ENCODE measurements around the gene PFN3.

Gene PFN3

GRCh38 chr5:177447611-177448243 is 47.3 kb upstream of the PFN3 start:
- Histone ChIP-seq H3K27ac (ENCODE audit: low read length) (no peak overlapping the region), H3K4me1 (ENCODE audit: low read length) (peaks cover 35% of the 10 kb centered on the region), H3K4me2 (ENCODE audit: low read length) (peak overlapping the region; percentile 64), H3K36me3 (replicated peaks; ENCODE audit: low read depth, low read length) (no peaks in the 10 kb centered on the region), H2AFZ (ENCODE audit: low read depth, low read length) (no peak overlapping the region), H3K79me2 (ENCODE audit: low read length) (no peaks in the 10 kb centered on the region), H3K9me3 (ENCODE audit: insufficient read depth, low read length) (no peaks in the 10 kb centered on the region), H3K4me3 (ENCODE audit: low read length) (peak overlapping the region; percentile 58), H3K27me3 (ENCODE audit: low read depth, low read length) (no peaks in the 10 kb centered on the region), H4K20me1 (ENCODE audit: insufficient read depth, low read length) (0 out of 2 replicates have a peak, but pooled peaks cover 2% of the 10 kb centered on the region), H3K9ac (ENCODE audit: low read length) (no peak overlapping the region)
- TF ChIP-seq EZH2phosphoT487 (IDR thresholded peaks at IDR 0.05; ENCODE audit: low read depth) = no peak
- TF ChIP-seq CTCF (IDR thresholded peaks at IDR 0.05; ENCODE audit: low read depth, low read length) = no peak

- Histone ChIP-seq H3K9ac (ENCODE audit: low read length) (peak overlapping the region; percentile 78), H3K36me3 (replicated peaks; ENCODE audit: low read depth, low read length) (no peaks in the 10 kb centered on the region), H3K27me3 (ENCODE audit: low read depth, low read length) (no peaks in the 10 kb centered on the region), H2AFZ (ENCODE audit: low read depth, low read length) (no peak overlapping the region), H3K27ac (ENCODE audit: low read length) (no peak overlapping the region), H3K4me2 (ENCODE audit: low read length) (peak overlapping the region; percentile 82), H4K20me1 (ENCODE audit: insufficient read depth, low read length) (no peaks in the 10 kb centered on the region), H3K4me3 (ENCODE audit: low read length) (peak overlapping the region; percentile 81), H3K9me3 (ENCODE audit: insufficient read depth, low read length) (no peaks in the 10 kb centered on the region), H3K79me2 (ENCODE audit: low read length) (no peaks in the 10 kb centered on the region), H3K4me1 (ENCODE audit: low read length) (peaks cover 35% of the 10 kb centered on the region)
- TF ChIP-seq CTCF (IDR thresholded peaks at IDR 0.05; ENCODE audit: low read depth, low read length) (no peak), EZH2phosphoT487 (IDR thresholded peaks at IDR 0.05; ENCODE audit: low read depth) (no peak)
Observed at GRCh38 chr5:177447066-177447610, 46.7 kb upstream of the PFN3 start.

- Histone ChIP-seq H3K4me3 (ENCODE audit: low read length) (peak within 1 kb of the TSS; percentile 81), H3K4me2 (ENCODE audit: low read length) (peak within 1 kb of the TSS; percentile 100), H2AFZ (ENCODE audit: low read depth, low read length) (peak within 1 kb of the TSS; percentile 47), H3K27ac (ENCODE audit: low read length) (no peak within 1 kb of the TSS), H3K9me3 (ENCODE audit: insufficient read depth, low read length) (no peaks in the 10 kb centered on the region), H3K36me3 (replicated peaks; ENCODE audit: low read depth, low read length) (no peaks in the 10 kb centered on the region), H3K27me3 (ENCODE audit: low read depth, low read length) (no peaks in the 10 kb centered on the region), H3K4me1 (ENCODE audit: low read length) (peaks cover 35% of the 10 kb centered on the region), H4K20me1 (ENCODE audit: insufficient read depth, low read length) (no peaks in the 10 kb centered on the region), H3K79me2 (ENCODE audit: low read length) (no peaks in the 10 kb centered on the region), H3K9ac (ENCODE audit: low read length) (peak within 1 kb of the TSS; percentile 78)
- TF ChIP-seq CTCF (IDR thresholded peaks at IDR 0.05; ENCODE audit: low read depth, low read length) (no peak), EZH2phosphoT487 (IDR thresholded peaks at IDR 0.05; ENCODE audit: low read depth) (no peak)
Observed at GRCh38 chr5:177446200-177447065, 46.0 kb upstream of the PFN3 start, which contains the start of gene PRR7. TSS of gene PRR7 (plus strand) at chr5:177446814. CDS start at chr5:177455068, 8,254 bp downstream.

GRCh38 chr5:177445917-177446199 is 45.4 kb upstream of the PFN3 start:
- Histone ChIP-seq H2AFZ (ENCODE audit: low read depth, low read length) (0 out of 2 replicates have a peak overlapping the region, but pooled peaks have one; percentile 47), H3K27ac (ENCODE audit: low read length) (no peak overlapping the region), H3K4me2 (ENCODE audit: low read length) (peak overlapping the region; percentile 100), H3K36me3 (replicated peaks; ENCODE audit: low read depth, low read length) (no peaks in the 10 kb centered on the region), H3K9ac (ENCODE audit: low read length) (peak overlapping the region; percentile 78), H3K27me3 (ENCODE audit: low read depth, low read length) (no peaks in the 10 kb centered on the region), H3K9me3 (ENCODE audit: insufficient read depth, low read length) (no peaks in the 10 kb centered on the region), H3K79me2 (ENCODE audit: low read length) (no peaks in the 10 kb centered on the region), H4K20me1 (ENCODE audit: insufficient read depth, low read length) (no peaks in the 10 kb centered on the region), H3K4me3 (ENCODE audit: low read length) (peak overlapping the region; percentile 81), H3K4me1 (ENCODE audit: low read length) (peaks cover 35% of the 10 kb centered on the region)
- TF ChIP-seq CTCF (IDR thresholded peaks at IDR 0.05; ENCODE audit: low read depth, low read length) = no peak
- no peak for TF ChIP-seq EZH2phosphoT487 (IDR thresholded peaks at IDR 0.05; ENCODE audit: low read depth)

Data from OCI-LY3 (cell line).